ENCODE measurements around the gene KLK12. TPM values are rescaled to one million over a fixed set of nuclear protein-coding genes. Genes with fewer than 3 reads are reported as not detected.

KLK12 gene
- total RNA-seq, 4 donors from 2014 or later, result 1.4 to 4.7 TPM; not detected in 2

DNA sequence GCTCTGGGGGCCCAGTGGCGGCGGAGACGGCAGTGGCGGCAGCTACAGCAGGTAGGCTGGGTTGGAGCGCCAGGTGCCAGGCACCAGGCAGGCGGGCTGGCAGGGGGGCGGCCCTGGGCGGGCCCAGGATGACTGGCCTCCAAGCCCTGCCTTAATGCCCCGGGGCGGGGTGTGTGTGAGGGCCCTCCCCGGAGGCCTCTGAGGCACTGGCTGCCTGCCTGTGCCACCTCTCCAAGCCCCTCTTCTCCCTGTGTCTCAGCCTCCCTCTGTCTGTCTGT, 8.3 kb downstream of the KLK12 start, which contains the start of gene KLK11:
Gene KLK11, minus strand, starts transcription at position 63 of the 278 bp plus-strand sequence. CDS start 985 bp downstream, outside the sequence.
- H3K4me3 ChIP-seq, result no peak within 1 kb of the TSS
- no peaks in the 10 kb centered on the region for H3K9me3 ChIP-seq
- DNase-seq, result no peak
- no peaks in the 10 kb centered on the region for H3K36me3 ChIP-seq
- H3K27ac ChIP-seq, result no peak within 1 kb of the TSS
- no peak for TF ChIP-seq POLR2A (IDR thresholded peaks at IDR 0.05)
- TF ChIP-seq, protein P1, sequence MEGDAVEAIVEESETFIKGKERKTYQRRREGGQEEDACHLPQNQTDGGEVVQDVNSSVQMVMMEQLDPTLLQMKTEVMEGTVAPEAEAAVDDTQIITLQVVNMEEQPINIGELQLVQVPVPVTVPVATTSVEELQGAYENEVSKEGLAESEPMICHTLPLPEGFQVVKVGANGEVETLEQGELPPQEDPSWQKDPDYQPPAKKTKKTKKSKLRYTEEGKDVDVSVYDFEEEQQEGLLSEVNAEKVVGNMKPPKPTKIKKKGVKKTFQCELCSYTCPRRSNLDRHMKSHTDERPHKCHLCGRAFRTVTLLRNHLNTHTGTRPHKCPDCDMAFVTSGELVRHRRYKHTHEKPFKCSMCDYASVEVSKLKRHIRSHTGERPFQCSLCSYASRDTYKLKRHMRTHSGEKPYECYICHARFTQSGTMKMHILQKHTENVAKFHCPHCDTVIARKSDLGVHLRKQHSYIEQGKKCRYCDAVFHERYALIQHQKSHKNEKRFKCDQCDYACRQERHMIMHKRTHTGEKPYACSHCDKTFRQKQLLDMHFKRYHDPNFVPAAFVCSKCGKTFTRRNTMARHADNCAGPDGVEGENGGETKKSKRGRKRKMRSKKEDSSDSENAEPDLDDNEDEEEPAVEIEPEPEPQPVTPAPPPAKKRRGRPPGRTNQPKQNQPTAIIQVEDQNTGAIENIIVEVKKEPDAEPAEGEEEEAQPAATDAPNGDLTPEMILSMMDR (IDR thresholded peaks at IDR 0.05), result no peak
- H3K27me3 ChIP-seq, result no peaks in the 10 kb centered on the region
- H3K4me1 ChIP-seq, result no peaks in the 10 kb centered on the region

DNA sequence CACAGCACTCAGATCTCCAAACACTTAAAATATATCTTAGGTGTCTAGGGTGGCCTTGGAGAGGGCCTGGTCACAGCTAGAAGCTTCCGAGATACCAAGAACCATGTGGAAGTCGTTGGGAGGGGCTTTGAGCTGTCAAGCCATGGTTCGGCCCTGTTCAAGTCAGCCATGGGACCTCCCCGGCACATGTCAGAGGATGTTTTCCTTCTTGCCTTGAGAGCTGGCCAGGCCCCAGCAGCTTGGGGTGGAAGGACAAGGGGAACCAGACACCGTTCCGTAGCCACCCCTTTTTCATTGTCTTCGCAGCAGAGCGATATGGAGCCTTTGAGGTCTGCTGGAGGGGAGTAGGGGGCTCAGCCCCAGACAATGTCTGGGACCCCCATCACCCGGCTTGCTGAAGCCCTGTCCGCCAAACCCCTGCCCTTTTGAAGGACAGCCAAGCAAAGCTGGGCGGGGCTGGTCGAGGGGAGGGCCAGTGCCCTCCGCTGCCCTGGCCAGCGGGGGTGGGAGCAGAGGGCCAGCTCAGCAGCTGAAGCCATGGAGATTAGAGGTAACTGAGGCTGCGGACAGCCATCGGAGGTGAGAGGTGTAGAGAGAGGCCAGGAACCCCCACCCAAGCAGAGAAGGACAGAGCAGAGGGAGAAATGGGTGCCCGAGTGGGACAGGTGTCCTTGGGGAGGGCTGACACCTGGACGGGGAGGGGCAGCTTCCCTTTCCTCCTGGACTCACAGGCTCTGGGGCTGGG, 8.8 kb downstream of the KLK12 start:
- no peak for TF ChIP-seq POLR2A (IDR thresholded peaks at IDR 0.05)
- TF ChIP-seq, protein P1 (IDR thresholded peaks at IDR 0.05), result no peak
- Histone ChIP-seq H3K9me3 (no peaks in the 10 kb centered on the region), H3K27me3 (no peaks in the 10 kb centered on the region), H3K27ac (no peak overlapping the region), H3K4me1 (no peaks in the 10 kb centered on the region), H3K36me3 (no peaks in the 10 kb centered on the region), H3K4me3 (no peak overlapping the region)
- no peak for DNase-seq

DNA sequence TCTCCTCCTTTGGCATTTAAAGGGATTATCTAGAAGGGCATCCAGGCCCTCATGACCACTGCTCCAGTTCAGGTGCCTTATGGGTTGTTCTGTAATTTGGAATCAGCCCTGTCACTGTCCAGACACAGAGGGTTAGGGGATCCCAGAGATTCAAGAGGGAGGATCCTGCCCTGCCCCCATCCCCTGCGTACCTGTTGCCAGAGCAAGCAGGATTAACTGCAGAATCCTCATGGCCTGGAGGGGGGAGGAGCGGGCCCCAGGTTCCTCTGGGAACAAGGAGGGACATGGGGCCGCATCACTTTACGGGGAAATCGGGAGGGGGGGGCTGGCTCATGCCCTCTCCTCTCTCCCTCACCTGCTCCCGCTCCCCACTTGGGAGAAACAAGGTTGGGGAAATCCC, 9.4 kb downstream of the KLK12 start:
- no peak for DNase-seq
- H3K9me3 ChIP-seq, result no peaks in the 10 kb centered on the region
- TF ChIP-seq, protein P1 (IDR thresholded peaks at IDR 0.05), result no peak
- H3K4me1 ChIP-seq, result no peaks in the 10 kb centered on the region
- no peaks in the 10 kb centered on the region for H3K36me3 ChIP-seq
- no peak overlapping the region for H3K4me3 ChIP-seq
- H3K27ac ChIP-seq, result no peak overlapping the region
- no peaks in the 10 kb centered on the region for H3K27me3 ChIP-seq

DNA sequence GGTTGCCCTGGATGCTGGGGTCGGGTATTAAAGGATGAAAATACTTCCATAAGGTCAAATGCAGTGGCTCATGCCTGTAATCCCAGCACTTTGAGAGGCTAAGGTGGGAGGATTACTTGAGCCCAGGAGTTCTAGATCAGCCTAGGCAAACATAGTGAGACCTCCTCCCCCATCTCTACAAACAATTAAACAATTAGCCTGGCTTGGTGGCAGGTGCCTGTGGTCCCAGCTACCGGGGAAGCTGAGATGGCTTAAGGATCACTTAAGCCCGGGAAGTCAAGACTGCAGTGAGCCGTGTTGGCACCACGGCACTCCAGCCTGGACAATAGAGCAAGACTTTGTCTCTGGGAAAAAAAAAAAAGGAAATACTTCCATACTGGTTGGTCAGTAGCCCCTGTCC, 9.9 kb downstream of the KLK12 start:
- Histone ChIP-seq H3K36me3 (no peaks in the 10 kb centered on the region), H3K4me3 (no peak overlapping the region), H3K27me3 (no peaks in the 10 kb centered on the region), H3K4me1 (peaks cover 0 to under 1% (median 0%) of the 10 kb centered on the region in 4 donors), H3K9me3 (no peaks in the 10 kb centered on the region), H3K27ac (no peak overlapping the region)
- DNase-seq, result no peak
- TF ChIP-seq POLR2A (IDR thresholded peaks at IDR 0.05), result no peak
- TF ChIP-seq, protein P1 (IDR thresholded peaks at IDR 0.05), result no peak

DNA sequence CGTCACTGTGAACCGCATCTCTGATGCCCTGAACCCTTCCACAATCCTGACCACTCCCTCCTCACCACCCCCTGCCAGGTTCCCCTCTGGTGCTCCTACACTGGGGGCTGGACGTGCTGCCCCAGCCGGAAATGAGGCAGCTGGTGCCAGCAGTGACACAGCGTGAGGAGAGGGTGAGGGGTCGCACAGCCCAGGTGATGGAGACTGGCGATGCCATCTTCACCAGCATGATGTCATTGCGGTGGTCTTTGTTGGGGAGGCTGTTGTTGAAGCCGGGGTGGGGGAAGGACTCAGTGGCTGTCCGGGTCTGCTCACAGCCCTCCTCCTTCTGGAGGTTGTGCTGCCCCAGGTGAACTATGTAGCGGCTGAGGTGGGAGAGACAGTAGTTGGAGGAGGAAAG, 10.9 kb downstream of the KLK12 start:
- H3K9me3 ChIP-seq, result no peaks in the 10 kb centered on the region
- no peak overlapping the region for H3K27ac ChIP-seq
- no peak overlapping the region for H3K4me3 ChIP-seq
- H3K36me3 ChIP-seq, result no peaks in the 10 kb centered on the region
- H3K27me3 ChIP-seq, result peaks cover 0 to 8% of the 10 kb centered on the region in 2 donors
- DNase-seq, result no peak
- H3K4me1 ChIP-seq, result peaks cover 0 to 10% (median 0%) of the 10 kb centered on the region in 4 donors
- TF ChIP-seq, protein P1 (IDR thresholded peaks at IDR 0.05), result no peak
- TF ChIP-seq POLR2A (IDR thresholded peaks at IDR 0.05), result no peak
